ENCODE measurements around the gene MDN1. TPM values are rescaled to one million over a fixed set of nuclear protein-coding genes. Genes with fewer than 3 reads are reported as not detected.

MDN1 gene
- total RNA-seq, 1 experiment from 2014 or later: 20.5 TPM

DNA sequence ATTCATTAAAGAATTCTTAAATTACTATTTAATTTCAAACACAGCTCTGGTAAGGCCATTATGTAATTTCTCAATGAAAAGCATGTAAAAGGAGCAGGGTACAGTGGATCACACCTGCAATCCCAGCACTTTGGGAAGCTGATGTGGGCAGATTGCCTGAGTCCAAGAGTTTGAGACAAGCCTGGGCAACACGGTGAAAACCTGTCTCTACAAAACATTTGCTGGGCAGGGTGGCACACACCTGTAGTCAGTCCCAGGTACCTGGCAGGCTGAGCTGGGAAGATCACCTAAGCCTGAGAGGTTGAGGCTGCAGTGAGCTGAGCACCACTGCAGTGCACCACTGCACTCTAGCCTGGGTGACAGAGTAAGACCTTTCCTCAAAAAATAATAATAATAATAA lies 37.4 kb downstream of the MDN1 start:
- Histone ChIP-seq H4K20me1 (ENCODE audit: low read length) (no peaks in the 10 kb centered on the region), H2AFZ (ENCODE audit: low read length) (no peak overlapping the region), H3F3A (ENCODE audit: low read length, unreplicated experiment) (no peaks in the 10 kb centered on the region), H3K4me3 (ENCODE audit: low read length) (no peak overlapping the region), H3K79me2 (ENCODE audit: low read length) (no peaks in the 10 kb centered on the region), H3K9ac (ENCODE audit: low read length) (no peak overlapping the region), H3K4me2 (ENCODE audit: low read length) (no peak overlapping the region), H3K27me3 (ENCODE audit: low read length) (no peaks in the 10 kb centered on the region), H3K9me2 (replicated peaks; ENCODE audit: low read length) (no peaks in the 10 kb centered on the region), H3K9me3 (ENCODE audit: low read length) (no peaks in the 10 kb centered on the region), H3K4me1 (ENCODE audit: insufficient read depth, low read length) (no peaks in the 10 kb centered on the region), H3K36me3 (ENCODE audit: low read depth, low read length) (peaks cover 24% of the 10 kb centered on the region), H3K27ac (ENCODE audit: low read length) (no peak overlapping the region)
- ChIA-PET POLR2A (ENCODE audit: unreplicated experiment) (no interaction called here), CTCF (no interaction called here)
- ATAC-seq (no peak), DNase-seq (no peak)
- no peak for TF ChIP-seq EZH2phosphoT487 (IDR thresholded peaks at IDR 0.05; ENCODE audit: borderline replicate concordance, low read length)
- TF ChIP-seq, protein P1, sequence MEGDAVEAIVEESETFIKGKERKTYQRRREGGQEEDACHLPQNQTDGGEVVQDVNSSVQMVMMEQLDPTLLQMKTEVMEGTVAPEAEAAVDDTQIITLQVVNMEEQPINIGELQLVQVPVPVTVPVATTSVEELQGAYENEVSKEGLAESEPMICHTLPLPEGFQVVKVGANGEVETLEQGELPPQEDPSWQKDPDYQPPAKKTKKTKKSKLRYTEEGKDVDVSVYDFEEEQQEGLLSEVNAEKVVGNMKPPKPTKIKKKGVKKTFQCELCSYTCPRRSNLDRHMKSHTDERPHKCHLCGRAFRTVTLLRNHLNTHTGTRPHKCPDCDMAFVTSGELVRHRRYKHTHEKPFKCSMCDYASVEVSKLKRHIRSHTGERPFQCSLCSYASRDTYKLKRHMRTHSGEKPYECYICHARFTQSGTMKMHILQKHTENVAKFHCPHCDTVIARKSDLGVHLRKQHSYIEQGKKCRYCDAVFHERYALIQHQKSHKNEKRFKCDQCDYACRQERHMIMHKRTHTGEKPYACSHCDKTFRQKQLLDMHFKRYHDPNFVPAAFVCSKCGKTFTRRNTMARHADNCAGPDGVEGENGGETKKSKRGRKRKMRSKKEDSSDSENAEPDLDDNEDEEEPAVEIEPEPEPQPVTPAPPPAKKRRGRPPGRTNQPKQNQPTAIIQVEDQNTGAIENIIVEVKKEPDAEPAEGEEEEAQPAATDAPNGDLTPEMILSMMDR (conservative IDR thresholded peaks at IDR 0.05; ENCODE audit: low read depth, low read length): no peak
- no peak for TF ChIP-seq EZH2 (IDR thresholded peaks at IDR 0.05; ENCODE audit: low read length, unreplicated experiment)
- BruUV-seq (replicated peaks): no TSS peak
- intact Hi-C loops (cut with micrococcal nuclease): no loop called here

DNA sequence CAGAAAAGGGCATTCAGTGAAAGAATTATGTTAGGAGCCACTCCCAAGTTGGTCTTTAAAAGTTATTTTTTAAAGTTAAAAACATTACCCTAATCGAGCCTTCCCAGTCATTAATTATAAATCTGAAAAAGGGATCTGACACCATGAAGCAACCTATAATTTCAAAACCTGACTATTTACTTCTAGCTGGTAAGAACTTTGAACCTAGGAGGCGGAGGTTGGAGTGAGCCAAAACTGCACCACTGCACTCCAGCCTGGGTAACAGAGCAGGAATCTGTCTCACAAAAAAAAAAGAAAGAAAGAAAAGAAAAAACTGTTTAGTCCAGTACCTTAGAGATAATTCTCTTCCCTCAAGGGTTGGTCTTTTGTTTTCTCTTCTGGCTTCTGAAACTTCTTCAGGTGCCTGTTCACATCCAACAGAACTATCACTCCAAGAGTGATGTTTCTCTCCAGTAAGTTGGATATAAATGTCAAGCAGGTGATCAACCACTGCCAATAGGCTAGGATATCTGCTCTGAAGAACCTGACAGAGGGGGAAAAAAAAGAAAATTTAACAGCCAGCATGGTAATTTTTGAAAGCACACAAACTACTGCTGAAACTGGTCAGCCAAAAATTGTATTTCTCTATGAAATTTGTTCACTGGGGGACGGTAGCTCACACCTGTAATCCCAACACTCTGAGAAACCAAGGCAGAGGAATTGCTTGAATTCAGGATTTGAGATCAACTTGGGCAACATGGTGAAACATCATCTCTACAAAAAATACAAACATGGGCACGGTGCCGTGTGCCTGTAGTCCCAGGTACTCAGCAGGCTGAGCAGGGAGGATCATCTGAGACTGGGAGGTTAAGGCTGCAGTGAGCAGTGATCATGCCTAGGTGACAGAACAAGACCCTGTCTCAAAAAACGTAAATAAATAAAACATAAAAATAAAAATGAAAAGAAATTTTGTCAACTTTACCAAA lies 38.2 kb downstream of the MDN1 start:
- Histone ChIP-seq H4K20me1 (ENCODE audit: low read length) (no peaks in the 10 kb centered on the region), H3F3A (ENCODE audit: low read length, unreplicated experiment) (no peaks in the 10 kb centered on the region), H3K4me1 (ENCODE audit: insufficient read depth, low read length) (no peaks in the 10 kb centered on the region), H3K9ac (ENCODE audit: low read length) (no peak overlapping the region), H3K36me3 (ENCODE audit: low read depth, low read length) (peaks cover 22% of the 10 kb centered on the region), H3K27ac (ENCODE audit: low read length) (no peak overlapping the region), H2AFZ (ENCODE audit: low read length) (no peak overlapping the region), H3K4me2 (ENCODE audit: low read length) (no peak overlapping the region), H3K27me3 (ENCODE audit: low read length) (no peaks in the 10 kb centered on the region), H3K79me2 (ENCODE audit: low read length) (no peaks in the 10 kb centered on the region), H3K9me2 (replicated peaks; ENCODE audit: low read length) (no peaks in the 10 kb centered on the region), H3K4me3 (ENCODE audit: low read length) (no peak overlapping the region), H3K9me3 (ENCODE audit: low read length) (no peaks in the 10 kb centered on the region)
- ChIA-PET POLR2A (ENCODE audit: unreplicated experiment) (no interaction called here), CTCF (no interaction called here)
- ATAC-seq (no peak), DNase-seq (no peak)
- BruUV-seq (replicated peaks): no TSS peak
- intact Hi-C loops (cut with micrococcal nuclease): no loop called here
- TF ChIP-seq EZH2 (IDR thresholded peaks at IDR 0.05; ENCODE audit: low read length, unreplicated experiment) (no peak), EZH2phosphoT487 (IDR thresholded peaks at IDR 0.05; ENCODE audit: borderline replicate concordance, low read length) (no peak)
- TF ChIP-seq, protein P1 (conservative IDR thresholded peaks at IDR 0.05; ENCODE audit: low read depth, low read length): no peak

DNA sequence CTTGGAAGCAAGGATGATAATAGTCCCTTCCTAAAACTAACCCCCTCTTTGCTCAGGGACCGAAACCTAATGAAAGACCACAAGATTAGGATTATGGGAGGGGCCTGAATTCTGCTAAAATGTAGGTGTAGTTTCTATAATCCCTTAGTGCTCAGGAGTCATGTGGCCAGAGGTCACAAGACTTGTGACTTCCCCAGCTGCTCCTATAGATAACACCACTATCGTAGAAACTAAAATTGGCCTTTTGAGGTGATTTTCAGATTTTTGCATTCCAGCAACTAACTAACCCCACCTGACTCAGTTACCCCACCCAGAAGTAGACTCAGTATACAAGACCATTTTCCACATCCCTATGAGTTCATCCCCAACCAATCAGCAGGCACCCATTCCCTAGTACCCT lies 42.1 kb downstream of the MDN1 start:
- CTCF ChIA-PET: no interaction called here
- no peaks in the 10 kb centered on the region for H3K4me1 ChIP-seq (ENCODE audit: insufficient read depth, low read length)

More for the DNA sequence above, 42.1 kb downstream of the MDN1 start:
- Histone ChIP-seq H3K9ac (ENCODE audit: low read length) (no peak overlapping the region), H2AFZ (ENCODE audit: low read length) (no peak overlapping the region), H3K36me3 (ENCODE audit: low read depth, low read length) (peaks cover 25% of the 10 kb centered on the region), H4K20me1 (ENCODE audit: low read length) (no peaks in the 10 kb centered on the region), H3K27ac (ENCODE audit: low read length) (no peak overlapping the region), H3K9me2 (replicated peaks; ENCODE audit: low read length) (no peaks in the 10 kb centered on the region), H3K79me2 (ENCODE audit: low read length) (no peaks in the 10 kb centered on the region), H3K4me3 (ENCODE audit: low read length) (no peak overlapping the region), H3K4me2 (ENCODE audit: low read length) (no peak overlapping the region), H3K9me3 (ENCODE audit: low read length) (no peaks in the 10 kb centered on the region), H3F3A (ENCODE audit: low read length, unreplicated experiment) (no peaks in the 10 kb centered on the region), H3K27me3 (ENCODE audit: low read length) (no peaks in the 10 kb centered on the region)
- POLR2A ChIA-PET (ENCODE audit: unreplicated experiment): no interaction called here
- ATAC-seq (no peak), DNase-seq (no peak)
- no TSS peak for BruUV-seq (replicated peaks)
- TF ChIP-seq, protein P1 (conservative IDR thresholded peaks at IDR 0.05; ENCODE audit: low read depth, low read length): no peak
- no peak for TF ChIP-seq EZH2phosphoT487 (IDR thresholded peaks at IDR 0.05; ENCODE audit: borderline replicate concordance, low read length)
- no peak for TF ChIP-seq EZH2 (IDR thresholded peaks at IDR 0.05; ENCODE audit: low read length, unreplicated experiment)
- intact Hi-C loops (cut with micrococcal nuclease): no loop called here
